ENCODE results near the gene NKAPL.
"Not testable (repeated sequence)": the region's sequence is repeated elsewhere in the genome, so short reads cannot be mapped to it uniquely, and the experiment has no call there.

Gene NKAPL

DNA sequence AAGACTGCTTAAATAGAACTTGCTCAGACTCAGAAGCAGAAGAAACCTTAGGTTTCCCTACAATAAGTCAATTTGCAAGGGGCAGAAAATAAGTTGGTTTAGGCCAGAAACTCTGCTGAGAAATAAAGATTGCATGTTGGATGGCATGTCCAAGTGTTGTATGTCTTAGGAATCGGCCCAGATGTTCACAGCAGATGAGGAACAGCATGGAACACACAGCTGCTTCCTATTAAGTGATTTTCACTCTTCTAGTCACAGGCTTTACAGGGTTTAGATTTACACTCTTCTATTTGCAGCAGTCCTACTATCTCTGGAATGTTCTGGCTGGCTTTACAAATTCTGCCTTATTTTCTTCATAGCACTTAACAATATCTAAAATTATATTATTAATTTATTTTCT is 10.2 kb upstream of the NKAPL start:
- no peak for DNase-seq

DNA sequence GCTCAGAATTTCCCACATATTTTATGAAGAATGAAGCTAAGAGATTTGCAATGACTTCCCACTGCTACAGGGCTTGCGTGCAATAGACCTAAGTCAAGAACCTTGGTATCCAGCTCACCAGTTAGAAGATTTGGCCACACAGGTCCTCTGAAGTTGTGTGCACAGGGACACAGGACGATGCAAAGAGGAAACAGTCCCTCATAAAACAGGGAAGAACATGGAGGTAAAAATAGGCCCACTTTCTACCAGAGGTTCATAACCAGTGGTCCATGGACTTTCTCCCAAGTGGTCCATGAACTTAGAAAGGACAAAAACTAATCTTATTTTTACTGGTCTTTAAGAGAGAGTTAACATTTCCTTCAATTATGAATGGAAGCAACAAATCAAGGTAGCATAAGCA is 8.3 kb upstream of the NKAPL start:
- DNase-seq = no peak

- DNase-seq = peak in 1 of 2 experiments; percentile 30
Observed at GRCh38 chr6:28251661-28252008, 7.5 kb upstream of the NKAPL start.

DNA sequence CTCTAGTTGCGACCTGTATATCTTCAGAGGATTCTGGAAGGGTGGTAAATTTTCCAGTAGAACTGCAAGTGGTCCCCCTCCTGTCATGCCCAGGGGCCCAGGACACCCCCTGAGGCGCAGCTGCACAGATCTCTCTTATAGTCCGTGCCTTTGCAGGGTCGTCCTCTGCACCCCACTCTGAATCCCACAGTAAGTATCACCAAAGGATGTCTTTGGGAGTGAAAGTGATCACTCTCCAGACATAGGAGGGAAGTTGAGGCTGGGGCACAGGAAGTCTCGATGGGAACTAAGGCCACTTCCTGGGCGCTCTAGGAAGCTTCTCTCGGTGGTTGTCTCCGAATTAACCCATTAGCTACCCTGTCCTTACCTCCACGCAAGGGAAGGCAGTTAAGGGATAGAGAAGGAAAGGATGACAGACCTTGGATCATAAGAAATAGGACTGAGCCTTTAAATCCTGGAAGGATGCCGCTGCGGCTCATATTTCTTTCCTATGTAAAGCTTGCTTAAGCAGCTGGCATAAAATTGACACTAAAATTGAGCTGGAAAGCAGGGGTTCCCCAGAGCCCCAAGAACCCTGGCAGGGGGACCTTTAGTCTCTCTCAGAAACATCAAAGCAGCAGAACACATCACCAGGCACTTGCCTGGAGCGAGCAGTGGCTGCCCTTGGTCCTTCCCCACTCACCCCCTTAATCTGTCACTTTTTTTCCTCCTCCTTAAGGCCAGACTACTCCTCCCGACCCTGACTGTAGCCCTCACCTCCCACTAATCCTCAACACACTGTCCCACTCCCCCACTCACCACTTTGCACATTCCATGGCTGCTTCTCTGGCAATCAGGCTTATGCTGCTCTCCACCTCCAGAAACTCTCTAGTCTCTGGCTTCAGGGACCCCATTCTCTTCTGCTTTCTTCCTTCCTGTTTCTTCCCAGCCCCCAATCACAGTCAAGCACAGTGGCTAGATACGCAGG is 6.8 kb upstream of the NKAPL start, which contains the start of gene ZKSCAN4:
TSS of gene ZKSCAN4 (minus strand) at position 261 of the 967 bp plus-strand sequence. CDS start 289 bp downstream, outside the sequence.
- DNase-seq = peak; percentile 91 to 95

DNA sequence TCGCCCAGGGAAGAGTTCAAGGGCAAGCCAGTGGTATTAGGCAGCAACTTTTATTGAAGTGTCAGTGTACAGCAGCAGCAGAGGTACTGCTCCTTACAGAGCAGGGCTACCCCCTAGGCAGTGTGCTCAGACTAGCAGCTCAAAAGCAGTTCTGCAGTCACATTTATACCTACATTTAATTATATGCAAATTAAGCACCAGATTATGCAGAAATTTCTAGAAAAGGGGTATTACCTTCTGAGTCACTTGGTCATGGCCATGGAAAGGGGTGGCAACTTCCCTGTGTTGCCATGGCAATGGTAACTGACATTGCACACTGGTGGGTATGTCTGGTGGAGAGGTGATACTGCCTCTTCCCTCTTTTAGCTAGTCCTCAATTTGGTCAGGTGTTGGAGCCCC is 5.0 kb upstream of the NKAPL start:
- DNase-seq = peak in 1 of 2 experiments; percentile 25

DNA sequence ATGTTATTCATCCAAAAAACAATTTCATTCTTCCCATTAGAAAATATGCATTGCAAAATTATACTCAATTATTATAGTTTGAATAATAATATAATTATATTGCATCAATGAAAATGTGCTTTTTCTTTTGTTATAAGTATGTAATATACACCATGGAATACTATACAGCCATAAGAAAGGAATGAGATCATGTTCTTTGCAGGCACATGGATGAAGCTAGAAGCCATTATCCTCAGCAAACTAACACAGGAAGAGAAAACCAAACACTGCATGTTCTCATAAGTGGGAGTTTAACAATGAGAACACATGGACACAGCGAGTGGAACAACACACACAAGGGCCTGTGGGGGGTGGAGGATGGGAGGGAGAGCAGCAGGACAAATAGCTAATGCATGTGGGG is 2.1 kb upstream of the NKAPL start:
- no peak for DNase-seq

DNA sequence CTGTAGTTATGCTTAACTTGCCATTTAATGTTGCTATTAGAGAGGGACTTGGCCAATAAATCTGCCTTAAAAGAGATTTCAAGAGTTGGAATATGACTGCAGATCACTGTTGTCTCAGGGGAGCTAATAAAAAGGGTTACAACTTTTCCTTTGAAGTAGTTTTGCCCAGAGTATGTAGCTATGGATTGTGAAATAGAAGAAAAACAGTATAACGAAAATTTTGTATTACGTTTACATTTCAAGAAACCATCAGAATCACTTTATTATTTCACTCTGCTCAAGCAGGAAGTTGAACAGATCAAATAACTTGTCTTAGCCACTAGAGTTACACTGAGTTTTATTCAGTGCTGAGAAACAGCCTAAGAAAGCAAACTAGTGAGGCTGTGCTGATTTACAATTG is 4.8 kb downstream of the NKAPL start:
- no peak for DNase-seq

DNA sequence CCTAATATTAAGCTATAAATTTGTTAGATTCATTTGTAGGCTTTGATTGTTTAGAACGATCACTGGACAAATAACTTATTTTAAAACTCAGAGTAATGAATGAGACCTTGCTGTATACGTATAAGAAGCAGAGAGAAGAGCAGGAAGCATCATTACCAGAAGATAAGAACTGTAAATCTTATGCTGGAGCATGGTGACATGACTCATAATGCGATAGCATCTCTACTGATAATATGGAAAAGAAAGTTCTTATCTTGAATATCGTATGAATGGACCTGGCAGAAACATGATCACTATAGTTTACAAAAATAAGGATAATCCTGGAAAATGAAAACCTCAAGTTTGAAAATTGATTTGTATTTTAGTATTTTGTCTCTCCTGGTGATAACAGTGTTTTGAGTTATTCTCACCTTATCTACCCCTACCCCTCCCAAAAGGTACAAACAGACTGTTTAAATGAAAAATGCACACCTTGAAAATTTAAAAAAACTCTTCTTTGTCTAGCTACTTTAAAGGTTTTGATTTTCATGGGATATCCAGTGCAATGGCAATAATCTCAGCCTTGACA is 5.8 kb downstream of the NKAPL start:
- DNase-seq = no peak

DNA sequence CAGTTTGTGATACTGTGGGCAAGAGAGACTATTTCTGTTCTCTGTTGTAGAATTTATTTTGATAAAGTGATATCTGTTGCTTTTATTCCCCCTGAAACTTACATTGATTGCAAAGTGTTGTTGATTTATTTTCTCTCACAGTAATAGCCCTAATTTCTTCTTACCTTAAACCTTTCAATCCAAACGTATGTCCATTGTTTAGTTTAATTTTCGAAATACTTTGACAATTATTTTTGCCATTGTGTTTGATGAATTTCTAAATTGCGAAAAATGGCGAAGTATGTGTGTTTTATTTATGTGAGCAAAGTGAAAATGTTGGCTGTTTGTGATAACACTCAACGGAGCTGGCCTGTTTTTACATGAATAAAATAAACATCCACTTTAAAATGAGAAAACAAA is 7.5 kb downstream of the NKAPL start:
- no peak for DNase-seq

GRCh38 chr6:28266962-28267694 is 8.0 kb downstream of the NKAPL start, which contains the start of gene ZSCAN26:
TSS of gene ZSCAN26 (plus strand) at chr6:28267143. CDS start at chr6:28271920, 4,777 bp downstream.
- peak; percentile 90 to 91 for DNase-seq

DNA sequence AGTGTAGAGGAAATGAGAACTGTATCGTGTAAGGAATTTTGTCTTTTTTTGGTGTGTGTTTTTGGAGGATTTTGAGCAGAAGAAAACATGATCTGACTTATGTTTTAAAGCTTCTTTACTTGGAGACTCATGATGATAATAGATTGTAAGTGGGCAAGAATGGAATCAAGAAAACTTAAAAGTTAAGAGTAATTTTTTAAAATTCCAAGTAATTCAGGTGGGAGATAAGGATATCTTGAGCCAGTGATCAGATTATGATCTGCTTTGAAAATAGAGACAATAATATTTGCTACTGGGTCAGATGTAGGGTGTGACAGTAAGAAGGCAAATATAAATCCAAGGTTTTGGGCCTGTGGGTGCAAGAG is 8.6 kb downstream of the NKAPL start:
- DNase-seq = no peak

GRCh38 chr6:28269492-28269891 is 10.4 kb downstream of the NKAPL start:
- peak; percentile 55 to 63 for DNase-seq

GRCh38 chr6:28274888-28275287 is 15.8 kb downstream of the NKAPL start:
- DNase-seq = no peak

- no peak for DNase-seq
Observed at GRCh38 chr6:28277746-28278145, 18.6 kb downstream of the NKAPL start.

GRCh38 chr6:28280595-28281287 is 21.6 kb downstream of the NKAPL start:
- peak in 1 of 2 experiments; percentile 39 for DNase-seq

DNA sequence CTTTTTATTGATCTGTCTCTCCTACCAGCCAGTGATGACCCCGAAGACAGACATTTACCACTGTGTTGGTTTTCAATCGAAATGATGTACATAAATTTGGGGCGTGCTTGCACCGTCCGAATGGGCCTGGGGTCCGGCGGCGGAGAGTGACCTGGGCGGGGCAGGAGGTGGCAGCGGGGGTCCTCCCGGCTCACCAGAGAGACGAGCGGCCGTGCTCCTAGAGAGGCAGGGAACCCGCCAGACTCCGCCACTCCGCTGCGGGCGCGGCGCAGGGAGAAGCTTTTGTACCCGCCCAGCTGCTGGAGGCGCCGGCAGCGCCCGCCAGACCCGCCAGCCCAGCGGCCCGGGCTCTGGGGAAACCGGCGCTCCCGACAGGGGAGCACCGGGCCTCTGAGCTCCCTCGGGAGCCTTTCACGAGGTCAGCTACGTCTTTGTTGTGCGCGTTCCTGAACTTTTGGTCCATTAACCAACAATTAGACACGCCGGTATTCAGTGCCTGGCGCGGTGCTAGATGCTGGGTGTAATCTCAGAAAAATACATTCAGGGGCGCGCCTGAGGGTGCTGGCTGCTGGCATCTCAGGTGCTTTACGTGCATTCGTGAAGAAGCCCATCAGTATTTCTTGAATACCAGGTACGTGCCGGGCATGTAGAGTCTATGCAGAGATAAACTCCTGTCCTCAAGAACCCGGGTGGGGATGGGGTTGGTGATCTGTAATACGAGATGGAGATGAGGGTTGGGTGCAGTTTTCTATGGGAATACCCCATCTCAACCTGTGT is 22.4 kb downstream of the NKAPL start, which contains the start of gene PGBD1:
TSS of gene PGBD1 (plus strand) at position 285 of the 777 bp plus-strand sequence. CDS start 2,242 bp downstream, outside the sequence.
- DNase-seq = peak; percentile 81 to 84

GRCh38 chr6:28282926-28283325 is 23.8 kb downstream of the NKAPL start:
- DNase-seq = no peak

GRCh38 chr6:28291573-28291972 is 32.5 kb downstream of the NKAPL start:
- DNase-seq = no peak

GRCh38 chr6:28295326-28295725 is 36.2 kb downstream of the NKAPL start:
- DNase-seq = no peak

DNA sequence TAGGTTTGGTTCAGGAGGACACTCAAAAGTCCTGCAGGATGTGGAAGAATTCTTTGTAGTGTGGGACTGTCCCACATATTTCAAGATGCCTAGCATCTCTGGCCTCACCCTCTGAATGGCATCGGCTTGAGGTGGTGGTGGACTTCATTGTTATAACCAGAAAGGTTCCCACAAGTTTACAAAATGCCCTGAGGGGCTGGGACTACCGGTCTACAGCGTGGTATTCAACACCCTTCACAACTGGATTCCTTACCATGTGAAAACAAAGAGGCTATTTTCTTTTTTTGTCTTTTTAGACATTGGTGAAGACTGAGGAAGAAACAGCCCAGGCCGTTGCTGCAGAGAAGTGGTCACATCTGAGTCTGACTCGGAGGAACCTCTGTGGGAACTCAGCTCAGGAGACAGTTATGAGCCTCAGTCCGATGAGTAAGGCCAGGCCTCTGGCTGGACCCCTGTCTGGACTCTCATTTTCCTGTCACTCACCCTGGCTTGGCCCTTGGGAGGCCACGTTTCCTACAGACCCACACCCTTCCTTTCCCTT is 37.5 kb downstream of the NKAPL start:
- DNase-seq = no peak

DNA sequence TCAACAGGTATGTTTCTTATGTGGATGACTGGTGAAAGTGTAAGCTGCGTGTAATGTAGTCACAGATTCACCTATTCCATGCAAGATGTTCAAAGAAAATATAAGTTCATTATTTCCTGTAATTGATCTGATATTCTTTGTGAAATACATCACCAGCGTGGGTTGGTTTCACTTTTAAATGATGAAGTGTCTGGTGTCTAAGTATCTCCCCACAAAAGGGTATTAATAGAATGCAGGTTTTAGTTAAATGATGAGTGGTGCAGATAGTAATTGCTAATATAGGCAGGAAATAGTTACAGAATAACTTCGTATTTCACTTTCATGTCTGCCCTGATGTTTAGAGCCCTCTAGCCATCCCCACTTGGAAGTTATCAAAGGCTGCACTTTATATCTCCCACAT is 44.5 kb downstream of the NKAPL start:
- no peak for DNase-seq

GRCh38 chr6:28306363-28306762 is 47.3 kb downstream of the NKAPL start:
- not testable (repeated sequence) for DNase-seq
